ENCODE results near the gene ZDHHC4. TPM values are rescaled to one million over a fixed set of nuclear protein-coding genes. Genes with fewer than 3 reads are reported as not detected.

ZDHHC4 gene
- total and polyA plus RNA-seq, 2 donors (not counting 3 experiments of a cell fraction or from before 2014, with no cell fraction given) = 29.9 to 122 TPM

GRCh38 chr7:6630007-6630849 lies 53.0 kb downstream of the ZDHHC4 start:
- intact Hi-C loops (cut with micrococcal nuclease) = no loop called here
- Histone ChIP-seq H3K27ac (ENCODE audit: insufficient read depth, low read depth, low read length) (no peak overlapping the region), H3K27me3 (ENCODE audit: control insufficient read depth in 2 of 2, insufficient read depth in 2 of 2, low read length in 2 of 2) (no peaks in the 10 kb centered on the region), H3K9me3 (replicated peaks; ENCODE audit: control insufficient read depth, insufficient read depth, low read length) (no peaks in the 10 kb centered on the region), H3K79me2 (ENCODE audit: control insufficient read depth, insufficient read depth, low read length) (no peaks in the 10 kb centered on the region), H4K20me1 (replicated peaks; ENCODE audit: control insufficient read depth, extremely low read depth, insufficient read depth, low read length) (no peaks in the 10 kb centered on the region), H2AFZ (ENCODE audit: low read depth, low read length) (no peak overlapping the region), H3K36me3 (ENCODE audit: control insufficient read depth in 2 of 2, extremely low read depth in 1 of 2, insufficient read depth in 2 of 2, low read length in 2 of 2) (no peaks in the 10 kb centered on the region), H3K9ac (replicated peaks; ENCODE audit: extremely low read depth, insufficient read depth, low read length) (no peak overlapping the region), H3K9me1 (replicated peaks; ENCODE audit: control insufficient read depth, extremely low read depth, insufficient read depth, low read length) (no peaks in the 10 kb centered on the region), H3K4me3 (replicated peaks in 1 of 3; ENCODE audit: insufficient read depth in 1 of 3, low read depth in 1 of 3, low read length in 3 of 3) (no peak overlapping the region), H3K4me1 (ENCODE audit: control insufficient read depth, extremely low read depth, insufficient read depth, low read length) (no peaks in the 10 kb centered on the region), H3K4me2 (ENCODE audit: insufficient read depth, low read length) (no peak overlapping the region)
- TF ChIP-seq MAX (IDR thresholded peaks at IDR 0.05; ENCODE audit: insufficient read depth, insufficient read length) (no peak), POLR2AphosphoS5 (IDR thresholded peaks at IDR 0.05; ENCODE audit: insufficient read depth, low read depth, low read length) (no peak)
- BruUV-seq (replicated peaks) = no TSS peak
- dilution Hi-C loops (cut with MboI; ENCODE audit: extremely low pct_ligation_motif_present, low sequenced_read_pairs) = no loop called here
- no peak for DNase-seq (ENCODE audit: low read depth, low spot score)
- no peak for FAIRE-seq
- CTCF ChIA-PET = no interaction called here
- POLR2A ChIA-PET = no interaction called here

GRCh38 chr7:6631605-6632004 lies 54.4 kb downstream of the ZDHHC4 start:
- no TSS peak for BruUV-seq (replicated peaks)
- Histone ChIP-seq H3K9ac (replicated peaks; ENCODE audit: extremely low read depth, insufficient read depth, low read length) (no peak overlapping the region), H3K9me3 (replicated peaks; ENCODE audit: control insufficient read depth, insufficient read depth, low read length) (no peaks in the 10 kb centered on the region), H3K27ac (ENCODE audit: insufficient read depth, low read depth, low read length) (no peak overlapping the region), H3K4me3 (replicated peaks in 1 of 3; ENCODE audit: insufficient read depth in 1 of 3, low read depth in 1 of 3, low read length in 3 of 3) (no peak overlapping the region), H3K79me2 (ENCODE audit: control insufficient read depth, insufficient read depth, low read length) (no peaks in the 10 kb centered on the region), H2AFZ (ENCODE audit: low read depth, low read length) (no peak overlapping the region), H3K4me1 (ENCODE audit: control insufficient read depth, extremely low read depth, insufficient read depth, low read length) (peaks cover 3% of the 10 kb centered on the region), H3K4me2 (ENCODE audit: insufficient read depth, low read length) (no peak overlapping the region), H3K36me3 (ENCODE audit: control insufficient read depth in 2 of 2, extremely low read depth in 1 of 2, insufficient read depth in 2 of 2, low read length in 2 of 2) (no peaks in the 10 kb centered on the region), H3K9me1 (replicated peaks; ENCODE audit: control insufficient read depth, extremely low read depth, insufficient read depth, low read length) (no peaks in the 10 kb centered on the region), H4K20me1 (replicated peaks; ENCODE audit: control insufficient read depth, extremely low read depth, insufficient read depth, low read length) (no peaks in the 10 kb centered on the region), H3K27me3 (ENCODE audit: control insufficient read depth in 2 of 2, insufficient read depth in 2 of 2, low read length in 2 of 2) (no peaks in the 10 kb centered on the region)
- CTCF ChIA-PET = no interaction called here
- dilution Hi-C loops (cut with MboI; ENCODE audit: extremely low pct_ligation_motif_present, low sequenced_read_pairs) (no loop called here), intact Hi-C loops (cut with micrococcal nuclease) (no loop called here)
- POLR2A ChIA-PET = no interaction called here
- no peak for TF ChIP-seq EZH2 (IDR thresholded peaks at IDR 0.05; ENCODE audit: borderline replicate concordance, low read depth, low read length, severe bottlenecking)
- TF ChIP-seq GATA2 (IDR thresholded peaks at IDR 0.05; ENCODE audit: insufficient read depth, insufficient read length, low read depth, low read length) = no peak
- TF ChIP-seq POLR2A (IDR thresholded peaks at IDR 0.05; ENCODE audit: low read depth, low read length) = no peak
- no peak for TF ChIP-seq MAX (IDR thresholded peaks at IDR 0.05; ENCODE audit: insufficient read depth, insufficient read length)
- no peak for TF ChIP-seq MYC (IDR thresholded peaks at IDR 0.05; ENCODE audit: low read depth, low read length)
- no peak for TF ChIP-seq FOS (IDR thresholded peaks at IDR 0.05; ENCODE audit: borderline replicate concordance, insufficient read depth, low read length)
- no peak for TF ChIP-seq POLR2AphosphoS5 (IDR thresholded peaks at IDR 0.05; ENCODE audit: insufficient read depth, low read depth, low read length)
- no peak for TF ChIP-seq CTCF (IDR thresholded peaks at IDR 0.05; ENCODE audit: extremely low read depth in 1 of 2, insufficient read depth in 1 of 2, low read depth in 1 of 2, low read length in 2 of 2)
- TF ChIP-seq JUN (IDR thresholded peaks at IDR 0.05; ENCODE audit: borderline replicate concordance, insufficient read depth, insufficient read length, low read depth) = no peak
- no peak for FAIRE-seq
- DNase-seq (ENCODE audit: low read depth, low spot score) = no peak

Measured in endothelial cell of umbilical vein (primary cell).